B cell (primary cell): ENCODE results near the gene CCL14. TPM values are rescaled to one million over a fixed set of nuclear protein-coding genes. Genes with fewer than 3 reads are reported as not detected.

Source experiments
- ATAC-seq: fragments of 200-7000 bp; cut with Tn5 transposase; one replicate; pipeline ENCODE4 v1.10.0; 2021; ENCODE audit warnings: low read depth, mild to moderate bottlenecking, moderate number of reproducible peaks, moderate library complexity
- CTCF ChIA-PET: fragments of 350-600 bp; sonication (Branson Sonifier 250); formaldehyde crosslinking; loops from one replicate; lab custom pipeline; 2021; ENCODE audit warnings: antibody characterized with exemption, inconsistent platforms; lab: Charles Lee
- POLR2A ChIA-PET: fragments of 350-600 bp; sonication (Branson Sonifier 250); formaldehyde crosslinking; loops from one replicate; lab custom pipeline; 2021; ENCODE audit warnings: antibody characterized with exemption; lab: Charles Lee
- DNase-seq: peaks from one replicate; pipeline ENCODE4 v3.0.0; 2013
- H2AFZ ChIP-seq: 2 replicates; pipeline ENCODE4 v1.6.1; 2012; ENCODE audit warnings: mild to moderate bottlenecking, low read depth, low read length; ENCODE audit not compliant: insufficient read depth, poor library complexity, severe bottlenecking
- H3K27ac ChIP-seq, 2 donors: 1 replicate in 1 of 2; 2 replicates in 1 of 2; pipeline ENCODE4 v1.5.1; 2012 to 2013; ENCODE audit warnings: low read length in 2 of 2, mild to moderate bottlenecking in 2 of 2, moderate library complexity in 1 of 2
- H3K27me3 ChIP-seq, 4 experiments: fragments of 200-600 bp in 1 of 4; sonication (generic) in 1 of 4; replicated peaks in 1 of 4; 1 replicate in 2 of 4; 2 replicates in 2 of 4; pipeline versions ENCODE4 v1.6.1 to v1.7.0; 2013 to 2016; ENCODE audit warnings: low read length in 3 of 4, mild to moderate bottlenecking in 2 of 4, mixed read lengths in 1 of 4, moderate library complexity in 1 of 4; ENCODE audit not compliant: insufficient read depth in 4 of 4, control insufficient read depth in 3 of 4; ENCODE audit errors: control extremely low read depth in 1 of 4
- H3K36me3 ChIP-seq, 2 experiments: replicated peaks in 1 of 2; 1 replicate in 1 of 2; 2 replicates in 1 of 2; pipeline versions ENCODE4 v1.6.1 to v1.7.1; 2013; ENCODE audit warnings: low read length in 1 of 2; ENCODE audit not compliant: insufficient read depth in 2 of 2, control insufficient read depth in 1 of 2; ENCODE audit errors: control extremely low read depth in 1 of 2, extremely low read depth in 1 of 2
- H3K4me1 ChIP-seq, 2 donors: fragments of 200-600 bp in 1 of 2; sonication (generic) in 1 of 2; 1 replicate in 1 of 2; 2 replicates in 1 of 2; pipeline versions ENCODE4 v1.5.1 to v1.6.1; 2013 to 2017; ENCODE audit warnings: low read length in 2 of 2; ENCODE audit not compliant: control insufficient read depth in 2 of 2, insufficient read depth in 2 of 2
- H3K4me2 ChIP-seq: replicated peaks from 2 replicates; pipeline ENCODE3; 2012; ENCODE audit warnings: mild to moderate bottlenecking, low read depth, low read length; ENCODE audit not compliant: poor library complexity, severe bottlenecking
- H3K4me3 ChIP-seq, 5 experiments: fragments of 200-600 bp in 1 of 5; sonication (generic) in 1 of 5; 1 replicate in 3 of 5; 2 replicates in 2 of 5; pipeline versions ENCODE4 v1.5.1 to v1.7.0; 2011 to 2016; ENCODE audit warnings: low read length in 4 of 5, mild to moderate bottlenecking in 4 of 5, low read depth in 2 of 5, control low read depth in 1 of 5, moderate library complexity in 1 of 5; ENCODE audit not compliant: insufficient read depth in 1 of 5; ENCODE audit errors: control extremely low read depth in 1 of 5, extremely low read depth in 1 of 5
- H3K79me2 ChIP-seq: fragments of 200-600 bp; sonication (generic); one replicate; pipeline ENCODE4 v1.6.0; 2016; ENCODE audit warnings: low read length; ENCODE audit not compliant: control insufficient read depth, insufficient read depth
- H3K9ac ChIP-seq: fragments of 200-600 bp; sonication (generic); 2 replicates; pipeline ENCODE4 v1.6.1; 2017; ENCODE audit warnings: mild to moderate bottlenecking, low read length, moderate library complexity
- H3K9me3 ChIP-seq, 3 donors: one replicate each; pipeline versions ENCODE4 v1.6.1 to v1.7.1; 2013; ENCODE audit warnings: low read length in 2 of 3; ENCODE audit not compliant: control insufficient read depth in 2 of 3, insufficient read depth in 1 of 3; ENCODE audit errors: control extremely low read depth in 1 of 3
- H4K20me1 ChIP-seq: 2 replicates; pipeline ENCODE4 v1.6.0; 2012; ENCODE audit warnings: mild to moderate bottlenecking, low read length; ENCODE audit not compliant: insufficient read depth, control insufficient read depth, poor library complexity, severe bottlenecking
- H3K27ac Mint-ChIP-seq: one replicate; pipeline ENCODE4 v1.8.0; 2021; ENCODE audit warnings: mixed read lengths
- H3K27me3 Mint-ChIP-seq: one replicate; pipeline ENCODE4 v1.8.0; 2021; ENCODE audit warnings: mixed read lengths
- H3K4me1 Mint-ChIP-seq: one replicate; pipeline ENCODE4 v1.8.0; 2021; ENCODE audit warnings: mixed read lengths
- H3K4me3 Mint-ChIP-seq: one replicate; pipeline ENCODE4 v1.8.0; 2021; ENCODE audit warnings: mixed read lengths
- H3K9me3 Mint-ChIP-seq: one replicate; pipeline ENCODE4 v1.8.0; 2022; ENCODE audit warnings: mixed read lengths; ENCODE audit not compliant: insufficient read depth
- EZH2 ChIP-seq: IDR thresholded peaks from 2 replicates; pipeline ENCODE4 v1.6.1; 2012; ENCODE audit warnings: borderline replicate concordance, low read depth, mild to moderate bottlenecking, moderate library complexity, low read length; ENCODE audit not compliant: insufficient read depth, poor library complexity, severe bottlenecking
- WGBS: methylation state at CpG from one replicate; pipeline ENCODE4 v1.1.5; 2013; ENCODE audit warnings: missing lambda C conversion rate; ENCODE audit not compliant: insufficient coverage; 5-methylcytosine and 5-hydroxymethylcytosine counted together
- intact Hi-C: fragments of 100-400 bp; cut with micrococcal nuclease; formaldehyde crosslinking; loops from one replicate; pipeline ENCODE4 v1.10.0; 2022
- polyA plus RNA-seq: library from polyadenylated mRNA; depleted of rRNA; stranded (reverse); fragments of >200 nt; gene quantifications from 2 replicates; pipeline ENCODE4 v1.2.3, GENCODE V29; 2012
- total RNA-seq, 2 donors: library from RNA; stranded (reverse); fragments of 120-200 nt in 1 of 2; gene quantifications; 1 replicate in 1 of 2; 2 replicates in 1 of 2; pipeline versions ENCODE4 v1.2.3 to v1.2.4, GENCODE V29; 2013 to 2022
- TF ChIP-seq, protein P1 (sequence below): fragments of 200-600 bp; IDR thresholded peaks from one replicate; pipeline ENCODE4 v1.8.0; 2022; ENCODE audit warnings: antibody characterized with exemption, mild to moderate bottlenecking

CCL14 gene
- total and polyA plus RNA-seq, 2 donors (not counting 1 experiment from before 2014, with no cell fraction given): not detected

DNA sequence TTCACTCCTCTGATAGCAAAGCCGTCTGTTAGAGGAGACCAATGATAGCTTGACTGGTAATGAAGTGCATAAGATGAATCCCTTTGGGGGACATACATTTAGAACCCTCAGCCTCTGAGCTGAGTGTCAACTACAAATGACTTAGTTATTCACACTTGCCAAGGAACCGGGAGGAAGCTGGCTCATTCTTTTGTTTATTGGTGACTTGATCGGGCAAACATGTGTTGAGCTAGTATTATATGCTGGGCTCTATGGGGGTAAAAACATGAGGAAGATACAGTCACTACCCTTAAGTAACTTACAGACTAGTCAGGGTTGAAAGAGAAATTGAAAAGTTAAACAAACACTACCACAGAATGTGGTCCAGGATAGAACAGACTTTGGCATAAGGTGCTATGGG is 8.2 kb downstream of the CCL14 start:
- Histone ChIP-seq H4K20me1 (no peaks in the 10 kb centered on the region), H3K36me3 (no peaks in the 10 kb centered on the region), H3K9ac (no peak overlapping the region), H3K4me2 (no peak overlapping the region), H3K4me1 (peaks cover 5 to 8% of the 10 kb centered on the region in 2 donors), H3K79me2 (no peaks in the 10 kb centered on the region), H3K4me3 (no peak overlapping the region), H3K9me3 (no peaks in the 10 kb centered on the region), H3K27me3 (no peaks in the 10 kb centered on the region), H2AFZ (no peak overlapping the region), H3K27ac (no peak overlapping the region)
- no CpG with 5 or more reads among the region's 3 CpGs for WGBS
- Mint-ChIP-seq H3K9me3 (no peaks in the 10 kb centered on the region), H3K27me3 (peaks cover 18% of the 10 kb centered on the region), H3K4me1 (peaks cover 16% of the 10 kb centered on the region), H3K27ac (no peak overlapping the region), H3K4me3 (no peak overlapping the region)
- TF ChIP-seq, protein P1, sequence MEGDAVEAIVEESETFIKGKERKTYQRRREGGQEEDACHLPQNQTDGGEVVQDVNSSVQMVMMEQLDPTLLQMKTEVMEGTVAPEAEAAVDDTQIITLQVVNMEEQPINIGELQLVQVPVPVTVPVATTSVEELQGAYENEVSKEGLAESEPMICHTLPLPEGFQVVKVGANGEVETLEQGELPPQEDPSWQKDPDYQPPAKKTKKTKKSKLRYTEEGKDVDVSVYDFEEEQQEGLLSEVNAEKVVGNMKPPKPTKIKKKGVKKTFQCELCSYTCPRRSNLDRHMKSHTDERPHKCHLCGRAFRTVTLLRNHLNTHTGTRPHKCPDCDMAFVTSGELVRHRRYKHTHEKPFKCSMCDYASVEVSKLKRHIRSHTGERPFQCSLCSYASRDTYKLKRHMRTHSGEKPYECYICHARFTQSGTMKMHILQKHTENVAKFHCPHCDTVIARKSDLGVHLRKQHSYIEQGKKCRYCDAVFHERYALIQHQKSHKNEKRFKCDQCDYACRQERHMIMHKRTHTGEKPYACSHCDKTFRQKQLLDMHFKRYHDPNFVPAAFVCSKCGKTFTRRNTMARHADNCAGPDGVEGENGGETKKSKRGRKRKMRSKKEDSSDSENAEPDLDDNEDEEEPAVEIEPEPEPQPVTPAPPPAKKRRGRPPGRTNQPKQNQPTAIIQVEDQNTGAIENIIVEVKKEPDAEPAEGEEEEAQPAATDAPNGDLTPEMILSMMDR: no peak
- no peak for TF ChIP-seq EZH2
- intact Hi-C loops: loop anchor here (5.0 kb wide), 1 partner anchor 154 kb away; no protein-coding TSS in a partner anchor
- ATAC-seq: no peak
- no peak for DNase-seq
- POLR2A ChIA-PET: interaction anchor here (0.7 kb wide), 1 partner anchor 154 kb away, joined by 4 read pairs; no protein-coding TSS in a partner anchor
- CTCF ChIA-PET: interaction anchor here (1.0 to 15.7 kb wide), 7 partner anchors 9 to 507 kb away, joined by 3 to 639 read pairs (median 5); partner anchors contain the start of genes CCL15 and CCL23

DNA sequence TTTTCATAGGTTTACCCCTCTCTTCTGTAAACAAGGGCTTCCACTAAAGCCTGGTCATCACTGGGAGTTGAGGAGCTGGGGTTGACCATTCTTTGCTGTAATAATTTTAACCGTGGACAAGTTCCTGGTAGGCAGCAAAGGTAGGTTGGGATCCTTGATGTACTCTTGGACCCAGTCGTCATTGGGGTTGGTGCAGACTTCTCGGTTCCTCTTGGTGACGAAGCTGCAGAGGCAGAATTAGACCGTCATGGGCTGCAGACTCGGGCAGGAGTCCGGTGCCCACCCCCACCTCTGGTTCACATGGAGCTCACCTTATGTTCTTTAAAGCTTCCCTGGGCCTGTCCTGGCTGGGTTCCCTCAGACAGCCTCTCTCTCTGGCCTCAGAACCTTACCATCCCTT is 9.0 kb downstream of the CCL14 start:
- no peaks in the 10 kb centered on the region for H3K9me3 ChIP-seq
- H3K4me1 ChIP-seq: peaks cover 5 to 8% of the 10 kb centered on the region in 2 donors
- ChIA-PET CTCF (interaction anchor here (0.6 to 15.7 kb wide), 7 partner anchors 8 to 508 kb away, joined by 3 to 639 read pairs (median 6); partner anchors contain the start of gene CCL23), POLR2A (interaction anchor here (0.6 kb wide), 1 partner anchor 157 kb away, joined by 3 read pairs; no protein-coding TSS in a partner anchor)
- H3K9me3 Mint-ChIP-seq: no peaks in the 10 kb centered on the region
- no peak overlapping the region for H3K4me2 ChIP-seq
- no peaks in the 10 kb centered on the region for H4K20me1 ChIP-seq
- H3K36me3 ChIP-seq: no peaks in the 10 kb centered on the region
- peaks cover 16% of the 10 kb centered on the region for H3K4me1 Mint-ChIP-seq
- intact Hi-C loops: loop anchor here (5.0 kb wide), 1 partner anchor 155 kb away; no protein-coding TSS in a partner anchor
- no peak overlapping the region for H3K4me3 ChIP-seq
- H3K27me3 ChIP-seq: no peaks in the 10 kb centered on the region
- peaks cover 18% of the 10 kb centered on the region for H3K27me3 Mint-ChIP-seq
- no peaks in the 10 kb centered on the region for H3K79me2 ChIP-seq
- H3K4me3 Mint-ChIP-seq: no peak overlapping the region
- H3K27ac ChIP-seq: no peak overlapping the region
- WGBS: 65% methylated on average over 5 of the region's 7 CpGs
- no peak for ATAC-seq
- H2AFZ ChIP-seq: no peak overlapping the region
- TF ChIP-seq, protein P1: no peak
- no peak for TF ChIP-seq EZH2
- peak; percentile 14 for DNase-seq
- H3K27ac Mint-ChIP-seq: no peak overlapping the region
- H3K9ac ChIP-seq: no peak overlapping the region
